ENCODE measurements around the gene GAST. TPM values are rescaled to one million over a fixed set of nuclear protein-coding genes. Genes with fewer than 3 reads are reported as not detected.

The GAST gene
- polyA plus RNA-seq, 2 of the 4 experiments (the other 2 are of a cell fraction): not detected

GRCh38 chr17:41728056-41728455 lies 15.9 kb downstream of the GAST start:
- FAIRE-seq (no peak), DNase-seq (ENCODE audit: low read depth in 1 of 2, low spot score in 1 of 2) (no peak), ATAC-seq (no peak)
- ChIA-PET CTCF (interaction anchor here (0.9 to 96.0 kb wide), 6 partner anchors 8 to 375 kb away, joined by 3 to 3262 read pairs (median 20); partner anchors contain the start of genes FKBP10, HAP1, JUP and P3H4), POLR2A (interaction anchor here (1.4 kb wide), 1 partner anchor 40 kb away, joined by 5 read pairs; the partner anchor contains the start of gene EIF1)
- H3K4me1 ChIP-seq: no peaks in the 10 kb centered on the region
- no peaks in the 10 kb centered on the region for H3K9me3 ChIP-seq
- 65% methylated on average over 12 of the region's 12 CpGs for WGBS (ENCODE audit: missing lambda C conversion rate)
- no peak overlapping the region for H3K27ac ChIP-seq
- no peak overlapping the region for H3K4me3 ChIP-seq
- H3K4me2 ChIP-seq: no peak overlapping the region
- TF ChIP-seq KDM1A (IDR thresholded peaks at IDR 0.05; ENCODE audit: low read depth): no peak
- no peak for TF ChIP-seq HOXA7 (CRISPR knock-in tag; IDR thresholded peaks at IDR 0.05)
- no peak for TF ChIP-seq BHLHE40 (IDR thresholded peaks at IDR 0.05; ENCODE audit: low read depth, low read length)
- no peak for TF ChIP-seq ZSCAN20 (CRISPR knock-in tag; IDR thresholded peaks at IDR 0.05)
- TF ChIP-seq MAZ (IDR thresholded peaks at IDR 0.05; ENCODE audit: borderline replicate concordance, low read depth, low read length): no peak
- no peak for TF ChIP-seq REST (IDR thresholded peaks at IDR 0.05)
- no peak for TF ChIP-seq E2F6 (IDR thresholded peaks at IDR 0.05; ENCODE audit: borderline replicate concordance, low read depth)
- no peak for TF ChIP-seq NFE2L2 (conservative IDR thresholded peaks at IDR 0.05; ENCODE audit: low read length)
- TF ChIP-seq CTCF (IDR thresholded peaks at IDR 0.05): no peak
- no peak for TF ChIP-seq CHD2 (IDR thresholded peaks at IDR 0.05; ENCODE audit: low read length, partially characterized antibody)
- TF ChIP-seq POLR2AphosphoS2 (conservative IDR thresholded peaks at IDR 0.05; ENCODE audit: low read length): no peak
- TF ChIP-seq ZNF302 (CRISPR knock-in tag; IDR thresholded peaks at IDR 0.05): no peak
- TF ChIP-seq EP300 (IDR thresholded peaks at IDR 0.05): no peak
- TF ChIP-seq EHF (CRISPR knock-in tag; IDR thresholded peaks at IDR 0.05): no peak
- no peak for TF ChIP-seq SMC3 (IDR thresholded peaks at IDR 0.05)
- TF ChIP-seq TP53 (CRISPR knock-in tag; IDR thresholded peaks at IDR 0.05): no peak

GRCh38 chr17:41730479-41730878 lies 18.3 kb downstream of the GAST start:
- ATAC-seq (no peak), DNase-seq (ENCODE audit: low read depth in 1 of 2, low spot score in 1 of 2) (no peak), FAIRE-seq (no peak)
- Histone ChIP-seq H3K4me3 (no peak overlapping the region), H3K4me2 (no peak overlapping the region), H3K4me1 (peaks cover 9% of the 10 kb centered on the region; the same call in 1 of the 3 replicates), H3K9me3 (no peaks in the 10 kb centered on the region), H3K27ac (no peak overlapping the region)
- WGBS (ENCODE audit: missing lambda C conversion rate): 40% methylated on average over 4 of the region's 4 CpGs
- TF ChIP-seq MAZ (IDR thresholded peaks at IDR 0.05; ENCODE audit: borderline replicate concordance, low read depth, low read length): no peak
- TF ChIP-seq NR3C1 (IDR thresholded peaks at IDR 0.05): no peak
- TF ChIP-seq RCOR1 (IDR thresholded peaks at IDR 0.05; ENCODE audit: low read depth, low read length): no peak
- no peak for TF ChIP-seq KDM1A (IDR thresholded peaks at IDR 0.05; ENCODE audit: low read depth)
- no peak for TF ChIP-seq RARB (CRISPR knock-in tag; IDR thresholded peaks at IDR 0.05)
- ChIA-PET POLR2A (no interaction called here), CTCF (interaction anchor here (0.6 to 96.0 kb wide), 10 partner anchors 9 to 1118 kb away, joined by 3 to 3262 read pairs (median 3); partner anchors contain the start of genes FKBP10, JUP and P3H4)

All from A549 (cell line).